Loucy (cell line): ENCODE results near the gene USP20.
"Not testable (repeated sequence)": the region's sequence is repeated elsewhere in the genome, so short reads cannot be mapped to it uniquely, and the experiment has no call there.

ENCODE experiments used
- H2AFZ ChIP-seq: fragments of 200-600 bp; sonication (generic); 2 replicates; pipeline ENCODE4 v1.6.0; 2016; ENCODE audit warnings: antibody characterized with exemption, mild to moderate bottlenecking, low read length, moderate library complexity
- H3F3A ChIP-seq: fragments of 200-600 bp; 2 replicates; pipeline ENCODE4 v1.6.0; 2016; ENCODE audit warnings: antibody characterized with exemption, low read depth, mild to moderate bottlenecking
- H3K27me3 ChIP-seq: fragments of 200-600 bp; sonication (generic); 2 replicates; pipeline ENCODE4 v1.6.1; 2014; ENCODE audit warnings: low read length, mild to moderate bottlenecking; ENCODE audit not compliant: insufficient read depth, poor library complexity, severe bottlenecking
- H3K36me3 ChIP-seq: fragments of 200-600 bp; sonication (generic); 2 replicates; pipeline ENCODE4 v1.6.1; 2016; ENCODE audit warnings: low read length; ENCODE audit not compliant: insufficient read depth
- H3K4me1 ChIP-seq: fragments of 200-600 bp; sonication (generic); 2 replicates; pipeline ENCODE4 v1.5.1; 2014; ENCODE audit warnings: low read length, mild to moderate bottlenecking; ENCODE audit not compliant: insufficient read depth, poor library complexity, severe bottlenecking
- H3K4me2 ChIP-seq: fragments of 200-600 bp; sonication (generic); 2 replicates; pipeline ENCODE4 v1.6.0; 2014; ENCODE audit warnings: antibody characterized with exemption, low read length, low read depth, mild to moderate bottlenecking; ENCODE audit not compliant: poor library complexity, severe bottlenecking
- H3K4me3 ChIP-seq: fragments of 200-600 bp; sonication (generic); 2 replicates; pipeline ENCODE4 v1.5.1; 2014; ENCODE audit warnings: low read length, mild to moderate bottlenecking, mixed read lengths; ENCODE audit not compliant: poor library complexity, severe bottlenecking
- H3K79me2 ChIP-seq: fragments of 200-600 bp; sonication (generic); 2 replicates; pipeline ENCODE4 v1.6.1; 2014; ENCODE audit warnings: low read length; ENCODE audit not compliant: insufficient read depth
- H3K9ac ChIP-seq: fragments of 200-600 bp; sonication (generic); 2 replicates; pipeline ENCODE4 v1.6.0; 2014; ENCODE audit warnings: mild to moderate bottlenecking, low read depth, low read length, moderate library complexity; ENCODE audit not compliant: poor library complexity, severe bottlenecking
- H3K9me2 ChIP-seq: fragments of 200-600 bp; sonication (generic); replicated peaks from 2 replicates; pipeline ENCODE4 v1.6.1; 2016; ENCODE audit warnings: low read depth, low read length, mixed read lengths
- H3K9me3 ChIP-seq: fragments of 200-600 bp; sonication (generic); 2 replicates; pipeline ENCODE4 v1.6.1; 2014; ENCODE audit warnings: mild to moderate bottlenecking, antibody characterized with exemption, low read length, low read depth; ENCODE audit not compliant: insufficient read depth
- H4K20me1 ChIP-seq: fragments of 200-600 bp; sonication (generic); 2 replicates; pipeline ENCODE4 v1.6.0; 2014; ENCODE audit warnings: antibody characterized with exemption, low read length, mild to moderate bottlenecking; ENCODE audit not compliant: insufficient read depth, poor library complexity, severe bottlenecking
- EZH2phosphoT487 ChIP-seq: fragments of 200-600 bp; IDR thresholded peaks from 2 replicates; pipeline ENCODE4 v1.6.1; 2018; ENCODE audit warnings: antibody characterized with exemption, mild to moderate bottlenecking, moderate library complexity, borderline replicate concordance
- TF ChIP-seq, protein P1 (sequence below): fragments of 200-600 bp; sonication (generic); conservative IDR thresholded peaks from 2 replicates; pipeline ENCODE4 v1.5.1; 2014; ENCODE audit warnings: mild to moderate bottlenecking, antibody characterized with exemption, low read length

The USP20 gene

DNA sequence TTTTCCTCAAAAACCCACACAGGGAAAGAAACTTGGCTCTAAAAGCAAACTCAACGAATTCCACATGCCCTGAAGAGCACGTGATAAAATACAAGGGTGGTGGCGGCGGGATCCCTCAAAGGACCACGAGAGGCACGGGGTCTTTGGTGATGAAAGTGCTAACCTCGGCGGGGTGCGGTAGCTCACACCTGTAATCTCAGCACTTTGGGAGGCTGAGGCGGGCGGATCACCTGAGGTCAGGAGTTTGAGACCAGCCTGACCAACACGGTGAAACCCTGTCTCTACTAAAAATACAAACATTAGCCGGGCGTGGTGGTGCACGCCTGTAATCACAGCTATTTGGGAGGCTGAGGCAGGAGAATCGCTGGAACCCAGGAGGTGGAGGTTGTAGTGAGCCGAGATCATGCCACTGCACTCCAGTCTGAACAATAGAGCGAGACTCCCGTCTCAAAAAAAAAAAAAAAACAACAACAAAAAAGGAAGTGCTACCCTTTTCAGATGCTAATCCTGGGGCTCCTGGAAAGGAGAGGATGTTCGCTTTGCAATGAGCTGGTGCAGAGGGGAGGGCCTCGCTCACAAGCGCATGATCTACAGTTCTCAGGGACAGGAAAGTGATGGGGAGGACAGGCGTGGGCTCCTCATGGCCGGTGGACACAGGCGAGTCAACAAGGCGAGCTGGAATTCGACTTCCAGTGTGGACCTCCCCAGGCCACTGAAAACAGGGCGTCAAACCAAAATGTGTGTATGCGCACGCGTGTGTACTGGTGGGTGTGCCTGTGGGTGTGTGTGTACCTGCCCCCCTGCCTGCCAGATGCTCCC lies 54.1 kb downstream of the USP20 start:
- Histone ChIP-seq H3K27me3 (no peaks in the 10 kb centered on the region), H3K79me2 (peaks cover 40% of the 10 kb centered on the region), H2AFZ (no peak overlapping the region), H3K4me1 (peaks cover 77% of the 10 kb centered on the region), H3K9ac (peak overlapping the region; percentile 94), H3K9me3 (no peaks in the 10 kb centered on the region), H3K9me2 (no peaks in the 10 kb centered on the region), H3F3A (peaks cover 18% of the 10 kb centered on the region), H3K36me3 (peaks cover 8% of the 10 kb centered on the region; the same call in 1 of the 2 replicates), H3K4me2 (peak overlapping the region; percentile 95), H3K4me3 (peak overlapping the region; percentile 63), H4K20me1 (no peaks in the 10 kb centered on the region)
- TF ChIP-seq EZH2phosphoT487 = no peak
- TF ChIP-seq, protein P1, sequence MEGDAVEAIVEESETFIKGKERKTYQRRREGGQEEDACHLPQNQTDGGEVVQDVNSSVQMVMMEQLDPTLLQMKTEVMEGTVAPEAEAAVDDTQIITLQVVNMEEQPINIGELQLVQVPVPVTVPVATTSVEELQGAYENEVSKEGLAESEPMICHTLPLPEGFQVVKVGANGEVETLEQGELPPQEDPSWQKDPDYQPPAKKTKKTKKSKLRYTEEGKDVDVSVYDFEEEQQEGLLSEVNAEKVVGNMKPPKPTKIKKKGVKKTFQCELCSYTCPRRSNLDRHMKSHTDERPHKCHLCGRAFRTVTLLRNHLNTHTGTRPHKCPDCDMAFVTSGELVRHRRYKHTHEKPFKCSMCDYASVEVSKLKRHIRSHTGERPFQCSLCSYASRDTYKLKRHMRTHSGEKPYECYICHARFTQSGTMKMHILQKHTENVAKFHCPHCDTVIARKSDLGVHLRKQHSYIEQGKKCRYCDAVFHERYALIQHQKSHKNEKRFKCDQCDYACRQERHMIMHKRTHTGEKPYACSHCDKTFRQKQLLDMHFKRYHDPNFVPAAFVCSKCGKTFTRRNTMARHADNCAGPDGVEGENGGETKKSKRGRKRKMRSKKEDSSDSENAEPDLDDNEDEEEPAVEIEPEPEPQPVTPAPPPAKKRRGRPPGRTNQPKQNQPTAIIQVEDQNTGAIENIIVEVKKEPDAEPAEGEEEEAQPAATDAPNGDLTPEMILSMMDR = no peak

GRCh38 chr9:129889941-129890717 lies 54.9 kb downstream of the USP20 start:
- Histone ChIP-seq H3K9me2 (no peaks in the 10 kb centered on the region), H3K9ac (peak overlapping the region; percentile 94), H4K20me1 (no peaks in the 10 kb centered on the region), H3K4me1 (peaks cover 78% of the 10 kb centered on the region), H2AFZ (no peak overlapping the region), H3K4me2 (peak overlapping the region; percentile 95), H3F3A (peaks cover 18% of the 10 kb centered on the region), H3K79me2 (peaks cover 35% of the 10 kb centered on the region), H3K4me3 (no peak overlapping the region), H3K9me3 (no peaks in the 10 kb centered on the region), H3K36me3 (peaks cover 12% of the 10 kb centered on the region; the same call in 1 of the 2 replicates), H3K27me3 (no peaks in the 10 kb centered on the region)
- TF ChIP-seq, protein P1 = no peak
- no peak for TF ChIP-seq EZH2phosphoT487

GRCh38 chr9:129890718-129891299 lies 55.6 kb downstream of the USP20 start:
- not testable (repeated sequence) for H3K9me2 ChIP-seq, H4K20me1 ChIP-seq, H3K27me3 ChIP-seq, H2AFZ ChIP-seq, H3K9me3 ChIP-seq
- Histone ChIP-seq H3K4me3 (peak overlapping the region; percentile 66), H3K4me1 (peaks cover 79% of the 10 kb centered on the region), H3K9ac (peak overlapping the region; percentile 94), H3F3A (peaks cover 18% of the 10 kb centered on the region), H3K79me2 (peaks cover 31% of the 10 kb centered on the region), H3K36me3 (peaks cover 18% of the 10 kb centered on the region; the same call in 1 of the 2 replicates), H3K4me2 (peak overlapping the region; percentile 95)
